VCaP (cell line): ENCODE measurements around the gene TMEM135.

Experiments
- H3K27ac ChIP-seq: fragments of 450-650 bp; 2 replicates; pipeline ENCODE4 v1.5.1; 2017
- TF ChIP-seq, protein P1 (sequence below): fragments of 450-650 bp; conservative IDR thresholded peaks from 2 replicates; pipeline ENCODE4 v1.5.1; 2017; ENCODE audit warnings: mild to moderate bottlenecking, moderate library complexity

TMEM135 gene

DNA sequence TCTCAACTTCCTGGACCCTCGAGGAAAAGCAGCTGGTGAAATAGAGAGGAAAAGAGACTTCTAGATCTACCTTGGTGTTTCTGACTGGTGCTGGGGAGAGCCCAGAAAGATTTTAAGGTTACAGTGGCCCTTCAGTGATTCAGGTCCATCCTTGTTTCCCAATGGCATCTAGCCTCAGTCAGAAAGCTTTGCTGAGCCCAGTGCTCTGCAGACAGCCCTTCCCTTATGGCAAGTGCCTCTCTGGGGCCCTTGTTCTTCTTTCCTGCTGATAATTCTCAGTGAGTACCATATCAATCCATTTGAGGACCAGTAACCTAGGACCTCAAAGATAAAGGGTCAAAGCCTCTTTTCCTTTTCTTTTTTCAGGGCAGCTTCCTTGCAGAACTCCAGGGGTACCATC lies 25.1 kb upstream of the TMEM135 start:
- TF ChIP-seq, protein P1, sequence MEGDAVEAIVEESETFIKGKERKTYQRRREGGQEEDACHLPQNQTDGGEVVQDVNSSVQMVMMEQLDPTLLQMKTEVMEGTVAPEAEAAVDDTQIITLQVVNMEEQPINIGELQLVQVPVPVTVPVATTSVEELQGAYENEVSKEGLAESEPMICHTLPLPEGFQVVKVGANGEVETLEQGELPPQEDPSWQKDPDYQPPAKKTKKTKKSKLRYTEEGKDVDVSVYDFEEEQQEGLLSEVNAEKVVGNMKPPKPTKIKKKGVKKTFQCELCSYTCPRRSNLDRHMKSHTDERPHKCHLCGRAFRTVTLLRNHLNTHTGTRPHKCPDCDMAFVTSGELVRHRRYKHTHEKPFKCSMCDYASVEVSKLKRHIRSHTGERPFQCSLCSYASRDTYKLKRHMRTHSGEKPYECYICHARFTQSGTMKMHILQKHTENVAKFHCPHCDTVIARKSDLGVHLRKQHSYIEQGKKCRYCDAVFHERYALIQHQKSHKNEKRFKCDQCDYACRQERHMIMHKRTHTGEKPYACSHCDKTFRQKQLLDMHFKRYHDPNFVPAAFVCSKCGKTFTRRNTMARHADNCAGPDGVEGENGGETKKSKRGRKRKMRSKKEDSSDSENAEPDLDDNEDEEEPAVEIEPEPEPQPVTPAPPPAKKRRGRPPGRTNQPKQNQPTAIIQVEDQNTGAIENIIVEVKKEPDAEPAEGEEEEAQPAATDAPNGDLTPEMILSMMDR, result no peak
- no peak overlapping the region for H3K27ac ChIP-seq

DNA sequence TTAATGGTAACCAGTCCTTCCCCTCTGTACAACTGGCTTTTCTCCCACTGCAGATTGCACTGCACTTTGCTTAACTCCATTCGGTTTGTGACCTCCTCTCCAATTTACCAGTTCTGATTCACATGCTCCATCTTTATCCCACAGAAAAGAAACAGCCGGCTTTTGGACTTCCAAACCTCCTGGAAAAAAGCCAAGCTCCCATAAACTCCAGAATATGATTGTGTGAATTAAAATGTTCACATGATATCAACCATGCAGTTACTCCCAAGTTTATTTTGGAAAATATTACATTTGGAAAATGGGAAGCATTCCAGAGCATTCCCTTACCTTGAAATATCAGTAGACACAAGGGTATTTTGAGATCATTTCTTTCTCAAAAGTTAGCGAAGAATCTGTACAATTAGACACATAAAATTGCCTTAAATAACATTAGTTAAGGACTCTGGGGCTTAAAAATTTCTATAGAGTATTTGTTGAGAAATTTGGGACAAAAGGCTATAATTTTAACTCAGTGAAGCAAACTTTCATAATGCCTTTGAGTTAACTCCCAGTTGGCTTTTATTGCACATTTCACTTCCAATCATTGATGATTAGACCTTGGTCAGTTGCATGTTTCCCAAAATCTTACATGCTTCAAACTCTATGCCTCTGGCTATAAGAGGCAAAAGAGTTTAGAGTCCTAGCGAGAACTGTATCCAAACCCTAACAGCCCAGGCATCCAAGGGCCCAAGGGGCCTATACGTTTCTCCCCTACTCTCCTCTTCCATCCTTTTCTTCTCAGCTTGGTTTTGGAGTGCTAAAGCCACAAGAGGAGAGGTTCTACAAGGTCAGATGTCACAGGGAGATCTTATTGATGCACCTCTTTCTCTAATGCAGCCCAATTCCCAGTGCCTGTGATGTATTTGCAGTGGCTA lies 23.6 kb upstream of the TMEM135 start:
- TF ChIP-seq, protein P1, result no peak
- no peak overlapping the region for H3K27ac ChIP-seq

DNA sequence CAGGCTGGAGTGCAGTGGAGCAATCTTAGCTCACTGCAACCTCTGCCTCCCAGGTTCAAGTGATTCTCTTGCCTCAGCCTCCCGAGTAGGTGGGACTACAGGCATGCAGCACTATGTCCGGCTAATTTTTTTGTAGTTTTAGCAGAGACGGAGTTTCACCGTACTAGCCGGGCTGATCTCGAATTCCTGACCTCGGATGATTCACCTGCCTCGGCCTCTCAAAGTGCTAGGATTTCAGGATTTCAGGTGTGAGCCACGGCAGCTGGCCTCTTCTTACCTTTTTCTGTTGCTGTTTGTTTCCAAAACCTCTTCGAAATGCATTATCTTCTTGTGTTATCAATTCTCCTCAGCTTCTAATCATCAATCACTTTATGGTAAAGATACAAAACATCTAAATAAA lies 22.1 kb upstream of the TMEM135 start:
- no peak overlapping the region for H3K27ac ChIP-seq
- TF ChIP-seq, protein P1, result no peak

DNA sequence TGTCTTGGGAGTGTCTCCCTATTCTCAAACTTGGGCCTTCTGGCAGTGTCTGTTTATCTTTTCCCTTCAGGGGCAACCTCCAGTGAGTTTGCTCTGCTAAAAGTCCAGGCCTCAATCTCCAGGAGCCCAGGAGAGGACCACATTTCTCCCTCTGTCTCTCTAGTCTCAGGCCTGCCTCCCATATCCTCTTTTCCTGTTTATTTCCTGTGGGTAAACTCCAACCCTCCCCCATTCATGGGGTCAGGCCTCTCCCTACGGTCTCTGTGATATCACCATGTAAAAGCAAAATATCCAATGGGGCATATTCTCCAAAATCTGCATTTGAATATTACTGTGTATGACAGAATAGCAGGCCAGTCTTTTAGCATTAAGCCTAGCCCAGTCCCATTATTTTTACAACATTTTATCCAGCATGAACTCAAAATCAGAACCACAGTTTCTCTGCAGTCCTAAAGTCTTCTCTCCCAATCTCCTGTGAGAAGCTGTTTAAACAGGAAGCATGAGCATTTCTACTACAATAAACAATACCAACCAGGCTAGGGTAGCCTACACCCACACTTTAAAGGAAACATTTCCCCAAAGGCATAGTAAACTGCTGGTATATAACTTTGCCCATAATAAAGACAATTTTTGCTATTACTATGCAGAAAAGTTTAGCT lies 18.0 kb upstream of the TMEM135 start:
- TF ChIP-seq, protein P1, result no peak

DNA sequence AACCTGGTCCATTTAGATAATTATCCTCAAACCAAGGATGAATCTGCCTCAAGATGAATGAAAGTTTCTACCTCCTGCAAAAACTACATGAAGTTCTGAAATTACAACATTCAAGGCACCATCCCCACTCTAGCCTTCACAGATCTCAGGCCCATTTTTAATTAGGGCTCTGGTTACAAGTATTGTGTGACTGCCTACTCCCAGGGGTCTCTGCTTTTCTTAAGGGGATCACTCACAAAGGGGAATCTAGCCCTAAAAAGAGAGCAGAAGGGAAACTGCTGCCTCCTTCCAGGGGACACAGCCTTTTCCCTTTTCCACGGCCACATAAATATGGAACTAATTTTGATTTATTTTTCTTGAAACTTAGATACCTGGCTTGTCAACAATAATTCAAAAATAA lies 17.4 kb upstream of the TMEM135 start:
- no peak overlapping the region for H3K27ac ChIP-seq
- TF ChIP-seq, protein P1, result no peak

More for the DNA sequence above, 18.0 kb upstream of the TMEM135 start:
- H3K27ac ChIP-seq, result peak overlapping the region; percentile 1; the same call in 1 of the 2 replicates

DNA sequence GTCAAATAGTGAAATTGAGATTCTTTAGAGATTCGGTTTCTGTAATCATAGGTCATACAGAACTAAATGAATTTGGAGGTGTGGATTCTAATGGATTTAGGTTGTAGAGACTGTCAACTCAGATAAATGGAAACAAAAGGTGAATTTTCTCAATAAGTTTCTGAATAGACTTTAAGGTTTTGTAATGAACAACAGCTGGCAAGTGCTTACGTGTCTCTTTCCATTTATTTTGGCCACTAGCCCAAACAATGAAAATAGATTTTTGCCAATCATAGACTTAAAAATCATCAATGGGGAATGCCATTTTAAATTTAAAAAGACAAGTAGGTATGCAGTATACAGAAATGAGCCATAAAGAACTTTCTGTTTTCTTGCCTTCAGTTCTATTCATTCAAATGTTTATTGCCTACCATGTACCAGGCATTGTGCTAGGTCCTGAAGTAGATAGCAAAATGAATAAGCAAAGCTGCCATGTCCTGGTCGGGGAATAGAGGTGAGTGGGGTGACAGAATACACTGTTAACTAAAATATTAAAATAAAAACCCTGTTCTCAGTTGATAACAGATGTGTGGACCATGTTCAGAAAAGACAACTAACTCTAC lies 16.9 kb upstream of the TMEM135 start:
- TF ChIP-seq, protein P1, result no peak
- no peak overlapping the region for H3K27ac ChIP-seq

DNA sequence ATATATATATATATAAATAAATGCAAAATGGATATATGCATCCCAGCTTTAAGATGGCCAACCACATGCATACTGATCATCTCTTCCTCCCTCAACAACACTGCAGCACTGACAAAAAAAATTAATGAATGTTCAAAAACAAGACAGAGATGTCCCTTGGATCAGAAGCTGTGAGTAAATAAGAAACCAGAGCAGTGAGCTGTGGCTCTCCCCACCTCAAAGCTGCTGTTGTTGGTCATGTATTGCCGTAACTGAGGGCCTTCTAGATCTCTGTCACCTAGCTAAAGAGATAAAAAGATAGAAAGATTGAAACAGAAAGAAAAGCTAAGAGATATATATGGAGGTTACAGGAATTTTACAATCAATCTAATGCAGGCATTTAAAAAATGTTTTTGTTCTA lies 15.5 kb upstream of the TMEM135 start:
- H3K27ac ChIP-seq, result 0 out of 2 replicates have a peak overlapping the region, but pooled peaks have one; percentile 5
- TF ChIP-seq, protein P1, result no peak
